Keratinocyte (primary cell): ENCODE data around the gene DNAJC11. TPM values are rescaled to one million over a fixed set of nuclear protein-coding genes. Genes with fewer than 3 reads are reported as not detected.
A peak's percentile ranks its signal among the peaks of the same experiment; 100 is the strongest.

Experiments
- DNase-seq: peaks from one replicate; pipeline ENCODE4 v3.0.0-alpha.2; 2011; ENCODE audit warnings: low read depth, missing footprints, low spot score
- FAIRE-seq: peaks from 2 replicates; lab custom pipeline; 2011; peaks lifted over from hg19 to GRCh38; lab: Jason Lieb, UNC
- H2AFZ ChIP-seq: 2 replicates; pipeline ENCODE4 v1.6.0; 2012; ENCODE audit warnings: low read length, control low read depth, inconsistent platforms; ENCODE audit not compliant: control insufficient read depth
- H3K27ac ChIP-seq: 2 replicates; pipeline ENCODE4 v1.5.1; 2011; ENCODE audit warnings: low read length; ENCODE audit not compliant: control insufficient read depth, insufficient read depth
- H3K27me3 ChIP-seq: 3 replicates; pipeline ENCODE4 v1.6.0; 2011; ENCODE audit warnings: low read length; ENCODE audit not compliant: control insufficient read depth, insufficient read depth; ENCODE audit errors: extremely low read depth
- H3K36me3 ChIP-seq, 2 experiments: 2 replicates in 1 of 2; 3 replicates in 1 of 2; pipeline ENCODE4 v1.5.1; 2011; ENCODE audit warnings: low read length in 2 of 2, mild to moderate bottlenecking in 1 of 2; ENCODE audit not compliant: control insufficient read depth in 2 of 2, insufficient read depth in 2 of 2; ENCODE audit errors: extremely low read depth in 1 of 2
- H3K4me1 ChIP-seq: 3 replicates; pipeline ENCODE4 v1.5.1; 2011; ENCODE audit warnings: low read length; ENCODE audit not compliant: control insufficient read depth, insufficient read depth; ENCODE audit errors: extremely low read depth
- H3K4me2 ChIP-seq: 3 replicates; pipeline ENCODE4 v1.6.0; 2011; ENCODE audit warnings: low read depth, low read length; ENCODE audit not compliant: control insufficient read depth, insufficient read depth; ENCODE audit errors: extremely low read depth
- H3K4me3 ChIP-seq, 3 experiments: fragments of 200-600 bp in 1 of 3; sonication (generic) in 1 of 3; 2 replicates in 2 of 3; 3 replicates in 1 of 3; pipeline ENCODE4 v1.5.1; 2011 to 2016; ENCODE audit warnings: low read length in 3 of 3, mild to moderate bottlenecking in 3 of 3, control low read depth in 2 of 3, inconsistent platforms in 1 of 3, low read depth in 1 of 3, mixed read lengths in 1 of 3, mixed run types in 1 of 3, moderate library complexity in 1 of 3; ENCODE audit not compliant: control insufficient read depth in 2 of 3, insufficient read depth in 2 of 3; ENCODE audit errors: extremely low read depth in 1 of 3
- H3K79me2 ChIP-seq: 2 replicates; pipeline ENCODE4 v1.6.0; 2012; ENCODE audit warnings: low read length; ENCODE audit not compliant: control insufficient read depth, insufficient read depth
- H3K9ac ChIP-seq: 3 replicates; pipeline ENCODE4 v1.6.0; 2011; ENCODE audit warnings: low read length; ENCODE audit not compliant: control insufficient read depth, insufficient read depth; ENCODE audit errors: extremely low read depth
- H3K9me1 ChIP-seq: 3 replicates; pipeline ENCODE4 v1.6.0; 2011; ENCODE audit warnings: low read length; ENCODE audit not compliant: control insufficient read depth, insufficient read depth; ENCODE audit errors: extremely low read depth
- H3K9me3 ChIP-seq: 2 replicates; pipeline ENCODE4 v1.5.1; 2012; ENCODE audit warnings: low read depth, low read length; ENCODE audit not compliant: control insufficient read depth
- H4K20me1 ChIP-seq: 3 replicates; pipeline ENCODE4 v1.6.0; 2011; ENCODE audit warnings: low read length; ENCODE audit not compliant: control insufficient read depth, insufficient read depth; ENCODE audit errors: extremely low read depth
- CTCF ChIP-seq, 3 experiments: IDR thresholded peaks in 1 of 3; conservative IDR thresholded peaks in 1 of 3; optimal IDR thresholded peaks in 1 of 3; 2 replicates in 2 of 3; 3 replicates in 1 of 3; pipeline versions ENCODE3 to v1.5.1; 2011; ENCODE audit warnings: low read length in 3 of 3, mild to moderate bottlenecking in 3 of 3, moderate library complexity in 2 of 3, control low read depth in 1 of 3, inconsistent platforms in 1 of 3; ENCODE audit not compliant: insufficient read depth in 2 of 3; ENCODE audit errors: extremely low read depth in 1 of 3
- EZH2 ChIP-seq: IDR thresholded peaks from one replicate; pipeline ENCODE4 v1.6.1; 2012; ENCODE audit warnings: inconsistent platforms, mild to moderate bottlenecking, low read length, moderate library complexity
- dilution Hi-C: fragments of 300-500 bp; cut with MboI; formaldehyde crosslinking; loops from one replicate; pipeline ENCODE4 v1.7.0; 2020; ENCODE audit warnings: low sequenced_read_pairs; ENCODE audit not compliant: extremely low pct_ligation_motif_present
- polyA plus RNA-seq, 5 experiments: library from polyadenylated mRNA; depleted of rRNA in 3 of 5; stranded (reverse) in 3 of 5; stranded (forward) in 1 of 5; unstranded in 1 of 5; fragments of >200 nt; gene quantifications; 1 replicate in 1 of 5; 2 replicates in 3 of 5; 3 replicates in 1 of 5; pipeline versions ENCODE4 v1.2.1 to v1.2.3, GENCODE V29; 2011 to 2012; ENCODE audit warnings: missing spikeins in 2 of 5, low read depth in 1 of 5, low replicate concordance in 1 of 5

The DNAJC11 gene
- polyA plus RNA-seq, 1 donor (not counting 4 experiments of a cell fraction or from before 2014, with no cell fraction given): 40.8 TPM

GRCh38 chr1:6634371-6635052 is 67.1 kb downstream of the DNAJC11 start:
- Histone ChIP-seq H3K27me3 (no peaks in the 10 kb centered on the region), H3K9me1 (no peaks in the 10 kb centered on the region), H3K4me3 (no peak overlapping the region), H3K36me3 (peaks cover 38% of the 10 kb centered on the region in 2 experiments), H3K27ac (no peak overlapping the region), H3K9ac (no peak overlapping the region), H2AFZ (no peak overlapping the region), H3K79me2 (no peaks in the 10 kb centered on the region), H3K4me1 (no peaks in the 10 kb centered on the region), H4K20me1 (no peaks in the 10 kb centered on the region), H3K9me3 (no peaks in the 10 kb centered on the region), H3K4me2 (no peak overlapping the region)
- dilution Hi-C loops: no loop called here
- DNase-seq: no peak
- FAIRE-seq: no peak
- TF ChIP-seq EZH2 (no peak), CTCF (optimal IDR thresholded peaks at IDR 0.05 in 1 of 3, IDR thresholded peaks at IDR 0.05 in 1 of 3, conservative IDR thresholded peaks at IDR 0.05 in 1 of 3; ENCODE audit: extremely low read depth in 1 of 3, insufficient read depth in 2 of 3, low read length in 3 of 3) (peak; percentile 57 to 78 (median 74))

- no peak overlapping the region for H2AFZ ChIP-seq
- no peaks in the 10 kb centered on the region for H3K4me1 ChIP-seq
- no peak overlapping the region for H3K4me3 ChIP-seq
- H3K9ac ChIP-seq: no peak overlapping the region
- H3K79me2 ChIP-seq: peaks cover 5% of the 10 kb centered on the region
- DNase-seq (no peak), FAIRE-seq (no peak)
- dilution Hi-C loops: no loop called here
- no peaks in the 10 kb centered on the region for H4K20me1 ChIP-seq
- H3K27ac ChIP-seq: no peak overlapping the region
- no peak overlapping the region for H3K4me2 ChIP-seq
- H3K27me3 ChIP-seq: no peaks in the 10 kb centered on the region
- no peaks in the 10 kb centered on the region for H3K9me3 ChIP-seq
- TF ChIP-seq EZH2 (no peak), CTCF (optimal IDR thresholded peaks at IDR 0.05 in 1 of 3, IDR thresholded peaks at IDR 0.05 in 1 of 3, conservative IDR thresholded peaks at IDR 0.05 in 1 of 3; ENCODE audit: extremely low read depth in 1 of 3, insufficient read depth in 2 of 3, low read length in 3 of 3) (no peak)
- peaks cover 37 to 38% of the 10 kb centered on the region in 2 experiments for H3K36me3 ChIP-seq
- no peaks in the 10 kb centered on the region for H3K9me1 ChIP-seq
Observed at GRCh38 chr1:6632588-6633514, 68.8 kb downstream of the DNAJC11 start.
